ENCODE results near the gene USP13.

- TF ChIP-seq, protein P1, sequence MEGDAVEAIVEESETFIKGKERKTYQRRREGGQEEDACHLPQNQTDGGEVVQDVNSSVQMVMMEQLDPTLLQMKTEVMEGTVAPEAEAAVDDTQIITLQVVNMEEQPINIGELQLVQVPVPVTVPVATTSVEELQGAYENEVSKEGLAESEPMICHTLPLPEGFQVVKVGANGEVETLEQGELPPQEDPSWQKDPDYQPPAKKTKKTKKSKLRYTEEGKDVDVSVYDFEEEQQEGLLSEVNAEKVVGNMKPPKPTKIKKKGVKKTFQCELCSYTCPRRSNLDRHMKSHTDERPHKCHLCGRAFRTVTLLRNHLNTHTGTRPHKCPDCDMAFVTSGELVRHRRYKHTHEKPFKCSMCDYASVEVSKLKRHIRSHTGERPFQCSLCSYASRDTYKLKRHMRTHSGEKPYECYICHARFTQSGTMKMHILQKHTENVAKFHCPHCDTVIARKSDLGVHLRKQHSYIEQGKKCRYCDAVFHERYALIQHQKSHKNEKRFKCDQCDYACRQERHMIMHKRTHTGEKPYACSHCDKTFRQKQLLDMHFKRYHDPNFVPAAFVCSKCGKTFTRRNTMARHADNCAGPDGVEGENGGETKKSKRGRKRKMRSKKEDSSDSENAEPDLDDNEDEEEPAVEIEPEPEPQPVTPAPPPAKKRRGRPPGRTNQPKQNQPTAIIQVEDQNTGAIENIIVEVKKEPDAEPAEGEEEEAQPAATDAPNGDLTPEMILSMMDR (IDR thresholded peaks at IDR 0.05; ENCODE audit: low read depth, low read length): no peak
- no peak for TF ChIP-seq EZH2phosphoT487 (IDR thresholded peaks at IDR 0.05; ENCODE audit: low read depth)
Observed at GRCh38 chr3:179676081-179676480, 23.2 kb downstream of the USP13 start.

All from OCI-LY3 (cell line).